ENCODE results near the gene SCN8A.

SCN8A gene

GRCh38 chr12:51669996-51670395, 79.0 kb downstream of the SCN8A start:
- no peak for DNase-seq
- ATAC-seq = no peak

GRCh38 chr12:51672334-51672733, 81.3 kb downstream of the SCN8A start:
- no peak for ATAC-seq
- DNase-seq = no peak

DNA sequence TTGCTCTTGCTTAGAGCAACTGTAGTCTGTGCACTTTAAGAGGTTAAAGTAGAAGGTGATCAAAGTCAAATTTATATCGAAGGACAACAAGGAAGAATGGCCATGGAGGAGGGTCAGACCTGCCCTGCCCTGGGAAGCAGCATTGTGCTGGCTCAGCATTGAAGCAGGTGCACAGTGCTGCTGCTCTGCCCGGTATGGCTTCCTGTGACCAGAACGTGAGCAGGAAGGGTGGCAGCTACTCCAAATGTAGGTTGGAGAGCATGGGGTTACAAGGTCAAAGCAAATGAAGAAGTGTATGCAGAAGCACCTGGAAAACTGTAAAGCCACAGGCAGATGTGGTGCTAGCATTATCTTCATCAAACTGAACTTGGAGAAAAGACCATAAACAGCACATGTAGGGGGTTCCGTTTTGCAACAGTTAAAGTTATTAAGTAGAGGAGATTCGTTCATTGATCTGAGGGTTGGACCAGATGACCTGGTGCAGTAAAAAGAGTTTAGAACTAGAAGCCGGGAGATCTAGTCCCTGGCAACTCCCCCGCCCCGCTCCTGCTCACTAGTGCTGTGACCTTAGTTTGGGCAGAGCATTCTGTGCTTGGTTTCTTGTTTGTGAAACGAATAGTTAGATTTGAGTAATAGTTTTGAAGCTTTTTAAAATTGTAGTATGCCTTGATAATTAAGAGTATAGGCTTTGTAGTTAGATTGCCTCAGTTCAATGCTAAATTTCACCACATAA, 84.2 kb downstream of the SCN8A start:
- no peak for ATAC-seq
- no peak for DNase-seq

- ATAC-seq = no peak
- DNase-seq = no peak
These were observed 85.8 kb downstream of the SCN8A start for GRCh38 chr12:51676875-51677274.

DNA sequence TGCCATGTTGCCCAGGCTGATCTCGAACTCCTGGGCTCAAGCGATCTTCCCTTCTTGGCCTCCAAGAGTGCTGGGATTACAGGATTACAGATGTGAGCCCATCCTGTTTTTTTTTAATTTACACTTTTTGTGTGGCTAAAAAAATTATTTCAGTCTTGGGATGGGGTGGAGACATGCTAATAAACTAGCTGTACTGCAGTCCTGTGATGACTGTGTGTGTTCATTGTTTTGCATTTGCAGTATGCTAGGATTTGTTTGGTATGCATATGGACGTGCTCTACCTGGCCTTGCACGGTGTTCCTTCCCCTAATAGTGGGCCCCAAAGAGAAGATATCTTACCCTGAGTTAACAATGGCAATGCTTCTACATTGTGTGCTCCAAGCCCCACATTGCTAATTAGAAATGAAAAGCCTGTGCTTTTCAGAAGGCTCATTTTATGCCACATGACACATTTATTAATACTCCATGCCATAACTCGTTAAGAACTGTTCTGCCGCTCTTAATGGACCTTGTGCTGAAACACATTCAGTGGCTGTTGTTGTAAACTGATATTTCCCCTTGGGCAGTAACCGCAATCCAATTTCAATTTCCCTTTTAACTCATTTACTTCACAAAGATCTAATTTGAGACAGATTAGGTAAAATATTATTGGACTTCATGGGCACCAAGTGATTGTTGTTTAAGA, 86.4 kb downstream of the SCN8A start:
- ATAC-seq = no peak
- DNase-seq = no peak

- DNase-seq (peak; percentile 15), ATAC-seq (no peak)
These were observed 87.2 kb downstream of the SCN8A start for GRCh38 chr12:51678086-51678724.

DNA sequence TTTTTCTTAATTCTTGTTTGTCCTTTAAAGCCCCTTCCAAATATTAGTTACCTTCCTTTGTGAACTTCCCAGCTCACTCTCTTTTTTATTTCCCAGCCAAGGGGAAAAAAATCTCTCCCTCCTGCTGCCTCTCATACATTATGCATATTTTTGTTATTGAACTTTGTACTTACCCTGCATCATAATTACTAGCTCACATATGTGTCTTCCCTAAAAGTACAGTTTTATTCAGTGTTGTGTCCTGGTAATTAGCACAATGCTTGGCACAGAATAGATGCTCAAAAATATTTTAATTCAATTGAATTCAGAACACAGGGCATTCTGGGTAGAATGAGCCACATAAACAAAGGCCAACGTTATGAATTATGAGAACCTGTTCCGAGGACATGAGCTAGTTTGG, 91.9 kb downstream of the SCN8A start:
- ATAC-seq (no peak), DNase-seq (no peak)

GRCh38 chr12:51683763-51684357, 92.8 kb downstream of the SCN8A start:
- DNase-seq (no peak), ATAC-seq (no peak)

GRCh38 chr12:51686727-51687126, 95.7 kb downstream of the SCN8A start:
- ATAC-seq = no peak
- DNase-seq = no peak

DNA sequence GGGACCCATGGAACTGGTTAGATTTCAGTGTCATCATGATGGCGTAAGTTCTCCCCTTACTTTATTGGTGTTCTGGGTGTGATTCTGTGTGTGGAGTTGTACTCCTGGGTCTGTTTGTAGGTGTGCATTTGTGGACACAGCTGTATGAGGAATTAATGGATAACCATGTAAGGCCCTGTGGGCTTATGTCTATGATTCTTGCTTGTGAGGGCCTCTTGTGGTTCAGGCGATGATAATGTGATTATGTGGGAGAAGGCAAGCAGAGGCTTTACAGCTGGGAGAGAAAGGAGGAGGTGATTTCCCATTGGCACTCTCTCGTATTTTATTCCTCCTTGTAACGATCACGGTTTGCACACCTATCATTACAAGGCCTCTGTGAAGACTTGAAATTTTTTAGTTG, 96.1 kb downstream of the SCN8A start:
- ATAC-seq (no peak), DNase-seq (no peak)

GRCh38 chr12:51687614-51688013, 96.6 kb downstream of the SCN8A start:
- DNase-seq (no peak), ATAC-seq (no peak)

DNA sequence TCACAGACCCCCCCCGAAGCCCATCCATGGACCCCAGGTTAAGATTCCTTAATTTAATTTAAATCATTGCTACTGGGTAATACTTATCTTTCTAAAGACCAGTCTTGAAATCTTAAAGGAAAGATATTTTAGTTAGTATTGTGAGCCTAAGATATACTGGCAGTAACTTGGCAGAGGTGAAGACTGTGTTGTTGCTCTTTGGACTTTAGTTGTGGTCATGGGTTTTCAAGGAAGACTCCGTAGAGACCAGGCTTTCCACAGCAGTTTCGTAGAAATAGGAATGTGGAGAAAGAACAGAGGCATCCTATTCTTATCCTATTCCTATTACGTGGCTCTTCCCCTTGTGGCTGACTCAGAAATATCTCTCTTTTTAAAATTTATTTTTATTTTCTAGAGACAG, 99.0 kb downstream of the SCN8A start:
- no peak for DNase-seq
- no peak for ATAC-seq

DNA sequence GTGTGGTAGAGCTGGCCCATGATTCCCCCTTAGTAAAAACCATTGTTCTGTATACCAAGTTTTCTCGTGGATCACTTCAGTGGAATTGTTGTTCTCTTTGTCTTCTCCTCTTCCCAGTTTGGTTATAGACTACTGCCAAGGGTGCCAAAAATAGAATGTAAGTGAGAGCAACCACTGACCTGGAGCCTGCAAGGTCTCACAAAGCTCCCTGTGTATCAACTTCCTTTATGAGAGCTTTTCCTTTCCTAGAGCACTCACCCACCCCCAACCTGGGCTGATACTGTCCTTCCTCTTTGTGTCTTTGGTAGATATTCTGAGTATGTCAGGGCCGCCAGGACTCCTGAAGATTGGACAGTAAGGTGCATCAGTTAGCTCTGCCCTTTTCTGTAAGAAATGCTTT, 101.0 kb downstream of the SCN8A start:
- DNase-seq = no peak
- no peak for ATAC-seq

DNA sequence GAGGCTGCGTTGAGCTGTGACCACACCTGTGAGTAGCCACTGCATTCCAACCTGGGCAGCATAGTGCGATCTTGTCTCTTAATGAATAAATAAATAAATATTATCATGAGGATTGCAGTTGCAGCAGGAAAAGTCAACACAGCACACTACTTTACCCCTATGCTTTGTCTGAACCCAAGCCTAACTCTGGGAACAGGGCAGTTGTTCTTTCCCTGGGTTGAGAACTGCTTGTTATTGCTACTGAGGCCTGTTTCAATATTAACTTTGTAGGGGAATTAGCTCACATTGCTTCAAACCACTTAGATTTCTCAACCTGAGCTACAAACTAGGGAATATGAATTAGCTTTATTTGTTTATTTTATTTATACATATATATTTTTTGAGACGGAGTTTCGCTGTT, 102.5 kb downstream of the SCN8A start:
- DNase-seq (no peak), ATAC-seq (no peak)

GRCh38 chr12:51694146-51694545, 103.1 kb downstream of the SCN8A start:
- ATAC-seq (no peak), DNase-seq (no peak)

DNA sequence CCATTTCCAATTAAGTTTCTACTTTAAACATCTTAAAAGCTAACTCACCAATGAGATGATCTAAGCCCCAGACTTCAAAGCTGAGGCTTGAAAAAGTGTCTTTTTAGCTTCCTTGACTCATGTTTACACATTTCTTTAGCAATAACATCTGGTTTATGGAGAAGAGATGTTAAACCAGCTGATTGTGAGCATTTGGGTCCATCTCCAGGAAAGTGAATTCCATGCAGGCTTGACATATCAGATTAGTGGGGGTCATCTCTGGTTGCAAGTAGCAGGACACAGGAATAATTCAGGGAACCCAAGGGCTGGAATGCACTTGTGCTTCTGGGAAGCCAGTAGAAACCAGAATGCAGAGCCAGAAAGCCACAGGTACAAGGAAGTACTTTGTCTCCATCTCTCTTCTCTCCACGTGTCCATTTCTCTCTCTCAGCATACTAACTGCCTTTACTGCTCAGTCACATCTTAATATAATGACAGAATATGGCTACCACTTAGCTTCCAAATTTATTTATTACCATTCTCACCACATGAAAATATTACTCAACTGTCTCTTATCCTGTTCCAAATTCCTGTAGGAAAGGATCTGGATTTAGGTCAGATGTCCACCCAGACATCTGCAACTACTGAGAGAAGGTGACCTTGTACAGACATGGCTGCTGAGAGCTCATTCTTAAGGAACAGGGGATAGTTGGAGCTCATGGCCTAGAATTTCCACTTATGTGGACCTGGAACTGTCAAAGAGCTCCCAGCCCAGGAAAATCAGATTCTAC, 104.4 kb downstream of the SCN8A start:
- DNase-seq = no peak
- no peak for ATAC-seq

DNA sequence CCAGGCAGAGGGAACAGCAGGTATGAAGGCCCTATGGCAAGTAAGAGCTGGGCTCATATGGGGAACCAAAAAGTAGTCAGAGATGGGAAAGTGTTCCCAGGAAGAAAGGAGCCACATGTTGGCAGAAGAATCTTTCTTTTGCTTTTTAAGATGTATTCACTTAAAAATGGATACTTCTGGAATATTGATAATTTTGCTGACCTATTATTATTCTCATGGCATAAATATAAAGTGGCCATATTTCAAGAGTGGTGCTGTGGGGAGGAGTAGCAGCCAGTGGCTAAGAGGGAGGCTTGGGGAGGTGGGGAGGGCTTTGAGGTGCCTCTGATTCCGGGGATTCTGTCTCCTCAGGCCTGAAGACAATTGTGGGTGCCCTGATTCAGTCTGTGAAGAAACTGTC, 108.2 kb downstream of the SCN8A start:
- DNase-seq (no peak), ATAC-seq (no peak)

DNA sequence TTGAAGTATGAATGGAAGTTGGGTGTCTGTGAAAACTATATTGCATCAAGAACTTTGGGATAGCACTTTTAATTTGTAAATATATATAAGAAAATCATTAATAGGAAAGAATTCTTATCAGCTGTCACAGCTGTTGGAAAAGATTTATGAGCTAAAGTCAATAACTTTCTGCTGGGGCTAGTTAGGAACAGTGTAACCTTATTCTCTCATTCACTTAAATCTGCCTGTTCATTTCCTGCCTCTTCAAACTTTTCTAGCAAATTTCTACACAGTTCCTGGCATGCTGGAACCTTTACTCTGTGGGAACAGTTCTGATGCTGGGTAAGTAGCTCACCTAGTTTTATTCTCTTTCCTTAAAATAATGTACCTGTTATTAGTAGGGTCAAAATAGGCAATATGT, 109.9 kb downstream of the SCN8A start:
- ATAC-seq = no peak
- DNase-seq = no peak

DNA sequence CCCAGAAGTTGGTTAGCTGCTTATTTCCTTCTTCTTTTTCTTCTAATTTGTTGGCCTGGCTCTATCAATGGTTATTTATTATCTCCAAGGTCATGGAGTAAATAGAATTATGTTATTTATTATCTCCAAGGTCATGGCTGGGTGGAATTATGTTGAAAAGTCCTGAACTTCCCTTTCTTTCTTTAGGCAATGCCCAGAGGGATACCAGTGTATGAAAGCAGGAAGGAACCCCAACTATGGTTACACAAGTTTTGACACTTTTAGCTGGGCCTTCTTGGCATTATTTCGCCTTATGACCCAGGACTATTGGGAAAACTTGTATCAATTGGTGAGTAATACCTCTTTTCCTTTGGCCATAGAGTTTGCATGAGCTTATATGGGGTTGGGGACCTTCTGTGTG, 111.6 kb downstream of the SCN8A start:
- ATAC-seq (no peak), DNase-seq (no peak)

DNA sequence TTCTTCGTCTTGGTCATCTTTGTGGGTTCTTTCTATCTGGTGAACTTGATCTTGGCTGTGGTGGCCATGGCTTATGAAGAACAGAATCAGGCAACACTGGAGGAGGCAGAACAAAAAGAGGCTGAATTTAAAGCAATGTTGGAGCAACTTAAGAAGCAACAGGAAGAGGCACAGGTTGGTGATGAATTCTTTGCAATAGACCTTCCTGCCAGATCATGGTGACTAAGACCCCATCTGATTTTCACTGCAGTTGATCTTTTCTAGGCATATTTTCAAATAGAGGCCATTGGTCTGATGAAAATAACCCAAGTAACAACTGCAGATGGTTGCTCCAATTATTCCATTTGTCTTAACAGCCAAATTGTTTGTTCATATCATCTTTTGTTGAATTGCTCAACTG, 114.4 kb downstream of the SCN8A start:
- ATAC-seq (no peak), DNase-seq (no peak)

DNA sequence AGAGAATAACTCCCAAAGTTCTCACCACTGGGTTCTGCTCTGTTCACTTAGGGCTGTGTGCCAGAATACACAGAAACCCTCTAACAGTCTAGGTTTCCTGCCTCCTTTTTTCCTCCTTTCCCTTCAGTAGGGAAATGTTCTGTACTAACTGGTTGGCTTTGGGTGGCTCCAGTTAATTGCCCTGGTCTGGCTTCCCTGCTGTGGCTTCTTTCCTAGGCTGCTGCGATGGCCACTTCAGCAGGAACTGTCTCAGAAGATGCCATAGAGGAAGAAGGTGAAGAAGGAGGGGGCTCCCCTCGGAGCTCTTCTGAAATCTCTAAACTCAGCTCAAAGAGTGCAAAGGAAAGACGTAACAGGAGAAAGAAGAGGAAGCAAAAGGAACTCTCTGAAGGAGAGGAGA, 115.2 kb downstream of the SCN8A start:
- ATAC-seq = no peak
- DNase-seq = no peak

DNA sequence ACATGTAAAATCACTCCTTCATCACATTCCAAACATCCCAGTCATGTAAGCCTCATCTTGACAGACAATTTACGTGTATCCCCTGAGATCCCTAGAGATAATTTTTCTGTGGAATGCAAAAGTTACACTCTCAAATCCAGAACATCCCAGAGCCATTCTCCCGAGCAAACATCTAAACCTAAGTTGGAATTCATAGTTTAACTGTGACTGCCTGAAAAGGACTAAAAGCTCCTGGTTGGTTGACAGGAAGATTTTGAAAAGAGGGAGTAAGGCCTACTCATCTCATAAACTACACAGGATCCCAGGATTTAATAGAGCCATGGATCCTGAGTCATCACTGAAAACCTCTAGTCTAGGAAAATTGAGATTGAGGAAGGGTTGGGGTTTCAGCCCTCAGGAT, 123.6 kb downstream of the SCN8A start:
- DNase-seq (no peak), ATAC-seq (no peak)

Measured in stimulated activated naive CD8-positive, alpha-beta T cell treated with anti-CD3 and anti-CD28 coated beads, Interleukin-15, Interleukin-2, amounts not matched to agents 100 U/mL and 50 U/mL, for 24 hours (primary cell).